ENCODE measurements around the gene WDSUB1.

The WDSUB1 gene

GRCh38 chr2:159285929-159286708 is at the start of gene WDSUB1:
WDSUB1 (minus strand) TSS chr2:159286703; CDS start chr2:159283069, 3,634 bp downstream.
- peak; percentile 3 to 15 for DNase-seq

GRCh38 chr2:159326569-159327255 is 40.2 kb upstream of the WDSUB1 start:
- DNase-seq: no peak

- DNase-seq: no peak
Observed at GRCh38 chr2:159322419-159322818, 35.9 kb upstream of the WDSUB1 start.

- no peak for DNase-seq
Observed at GRCh38 chr2:159317392-159318088, 31.0 kb upstream of the WDSUB1 start.

GRCh38 chr2:159307942-159308341 is 21.4 kb upstream of the WDSUB1 start:
- DNase-seq: no peak

- no peak for DNase-seq
Observed at GRCh38 chr2:159300586-159300985, 14.1 kb upstream of the WDSUB1 start.

GRCh38 chr2:159298967-159299366 is 12.5 kb upstream of the WDSUB1 start:
- DNase-seq: no peak

- DNase-seq: no peak
Observed at GRCh38 chr2:159297042-159297707, 10.7 kb upstream of the WDSUB1 start.

GRCh38 chr2:159292157-159292556 is 5.7 kb upstream of the WDSUB1 start:
- no peak for DNase-seq

- DNase-seq: peak; percentile 8 to 38
Observed at GRCh38 chr2:159290289-159290907, 3.9 kb upstream of the WDSUB1 start.

- DNase-seq: no peak
Observed at GRCh38 chr2:159287733-159288132, 1.2 kb upstream of the WDSUB1 start.

- peak; percentile 97 to 98 for DNase-seq
Observed at GRCh38 chr2:159286709-159287441, 372 bp upstream of the WDSUB1 start.

GRCh38 chr2:159285433-159285832 is 1.1 kb downstream of the WDSUB1 start:
- no peak for DNase-seq

- no peak for DNase-seq
Observed at GRCh38 chr2:159283529-159283928, 3.0 kb downstream of the WDSUB1 start.

GRCh38 chr2:159281002-159281401 is 5.5 kb downstream of the WDSUB1 start:
- DNase-seq: no peak

GRCh38 chr2:159279700-159280099 is 6.8 kb downstream of the WDSUB1 start:
- DNase-seq: no peak

- no peak for DNase-seq
Observed at GRCh38 chr2:159275111-159275510, 11.4 kb downstream of the WDSUB1 start.

- no peak for DNase-seq
Observed at GRCh38 chr2:159272156-159272555, 14.3 kb downstream of the WDSUB1 start.

- no peak for DNase-seq
Observed at GRCh38 chr2:159270744-159271379, 15.6 kb downstream of the WDSUB1 start.

GRCh38 chr2:159267921-159268320 is 18.6 kb downstream of the WDSUB1 start:
- no peak for DNase-seq

GRCh38 chr2:159266554-159266953 is 19.9 kb downstream of the WDSUB1 start:
- DNase-seq: no peak

All from CD4-positive, alpha-beta T cell treated with Interferon alpha-2 for 1 hour (primary cell).